ENCODE measurements around the gene C1orf122.

The C1orf122 gene

DNA sequence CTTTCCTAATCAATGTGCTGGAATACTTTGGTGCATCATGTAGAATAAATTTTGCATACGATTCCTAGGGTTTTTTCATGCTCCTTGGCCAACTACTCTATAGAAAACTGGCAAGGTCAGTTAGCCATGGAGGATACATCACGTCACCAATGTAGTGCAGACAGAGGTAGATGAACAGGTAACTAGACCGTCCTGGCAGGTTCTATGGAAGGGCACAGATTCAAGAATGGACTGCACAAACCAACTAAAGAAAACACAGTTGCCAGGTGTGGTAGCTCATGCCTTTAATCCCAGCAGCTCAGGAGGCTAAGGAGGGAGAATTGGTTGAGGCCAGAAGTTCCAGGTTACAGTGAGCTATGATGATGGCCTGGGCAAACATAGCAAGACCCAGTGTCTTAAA is 41.9 kb downstream of the C1orf122 start:
- no peak overlapping the region for H3K9ac ChIP-seq (ENCODE audit: low read length)
- H3K27ac ChIP-seq (ENCODE audit: low read depth, low read length) = no peak overlapping the region
- H2AFZ ChIP-seq (ENCODE audit: low read depth, low read length, severe bottlenecking) = no peak overlapping the region
- no peaks in the 10 kb centered on the region for H3K36me3 ChIP-seq (ENCODE audit: low read length)
- H3K9me3 ChIP-seq (ENCODE audit: insufficient read depth, low read length) = no peaks in the 10 kb centered on the region
- H3F3A ChIP-seq (ENCODE audit: insufficient read depth) = peaks cover 7% of the 10 kb centered on the region
- no peaks in the 10 kb centered on the region for H3K27me3 ChIP-seq (ENCODE audit: low read length)
- TF ChIP-seq, protein P1, sequence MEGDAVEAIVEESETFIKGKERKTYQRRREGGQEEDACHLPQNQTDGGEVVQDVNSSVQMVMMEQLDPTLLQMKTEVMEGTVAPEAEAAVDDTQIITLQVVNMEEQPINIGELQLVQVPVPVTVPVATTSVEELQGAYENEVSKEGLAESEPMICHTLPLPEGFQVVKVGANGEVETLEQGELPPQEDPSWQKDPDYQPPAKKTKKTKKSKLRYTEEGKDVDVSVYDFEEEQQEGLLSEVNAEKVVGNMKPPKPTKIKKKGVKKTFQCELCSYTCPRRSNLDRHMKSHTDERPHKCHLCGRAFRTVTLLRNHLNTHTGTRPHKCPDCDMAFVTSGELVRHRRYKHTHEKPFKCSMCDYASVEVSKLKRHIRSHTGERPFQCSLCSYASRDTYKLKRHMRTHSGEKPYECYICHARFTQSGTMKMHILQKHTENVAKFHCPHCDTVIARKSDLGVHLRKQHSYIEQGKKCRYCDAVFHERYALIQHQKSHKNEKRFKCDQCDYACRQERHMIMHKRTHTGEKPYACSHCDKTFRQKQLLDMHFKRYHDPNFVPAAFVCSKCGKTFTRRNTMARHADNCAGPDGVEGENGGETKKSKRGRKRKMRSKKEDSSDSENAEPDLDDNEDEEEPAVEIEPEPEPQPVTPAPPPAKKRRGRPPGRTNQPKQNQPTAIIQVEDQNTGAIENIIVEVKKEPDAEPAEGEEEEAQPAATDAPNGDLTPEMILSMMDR (IDR thresholded peaks at IDR 0.05; ENCODE audit: insufficient read depth, low read length, poor library complexity, severe bottlenecking) = no peak
- TF ChIP-seq EZH2phosphoT487 (conservative IDR thresholded peaks at IDR 0.05; ENCODE audit: low read length) = no peak
- peaks cover 85% of the 10 kb centered on the region for H3K79me2 ChIP-seq (ENCODE audit: insufficient read depth, low read length)
- peaks cover 8% of the 10 kb centered on the region; the same call in 1 of the 2 replicates for H4K20me1 ChIP-seq (ENCODE audit: low read depth, low read length)
- H3K4me2 ChIP-seq (ENCODE audit: low read depth, low read length, poor library complexity, severe bottlenecking) = no peak overlapping the region
- no peak overlapping the region for H3K4me3 ChIP-seq (ENCODE audit: insufficient read depth, low read length, poor library complexity, severe bottlenecking)
- no peaks in the 10 kb centered on the region for H3K9me2 ChIP-seq (replicated peaks; ENCODE audit: insufficient read depth, low read length)

DNA sequence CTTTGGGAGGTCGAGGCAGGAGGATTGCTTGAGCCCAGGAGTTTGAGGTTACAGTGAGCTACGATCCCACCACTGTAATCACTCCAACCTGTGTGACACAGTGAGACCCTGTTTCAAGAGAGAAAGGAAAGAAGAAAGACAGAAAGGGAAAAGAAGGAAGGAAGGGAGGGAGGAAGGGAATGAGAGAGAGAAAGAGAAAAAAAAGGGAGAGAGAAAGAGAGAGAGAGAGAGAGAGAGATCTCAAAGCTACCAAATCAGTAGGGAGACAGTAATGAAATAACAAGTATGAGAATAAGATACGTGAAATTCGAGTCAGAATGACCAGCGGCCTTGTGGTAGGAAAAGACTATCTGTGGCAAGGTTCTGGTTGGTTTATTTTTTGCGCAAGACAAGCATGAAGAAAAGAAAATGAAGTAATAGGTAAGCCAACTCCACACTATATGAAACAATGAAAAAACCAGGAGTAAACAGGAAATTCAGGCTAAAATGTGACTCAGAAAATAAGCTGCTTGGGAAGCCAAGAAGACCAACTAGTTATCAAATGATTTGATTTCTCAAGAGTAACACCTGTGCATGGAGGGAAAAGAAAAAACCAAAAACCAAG is 42.9 kb downstream of the C1orf122 start:
- Histone ChIP-seq H3K4me2 (ENCODE audit: low read depth, low read length, poor library complexity, severe bottlenecking) (no peak overlapping the region), H3K9me3 (ENCODE audit: insufficient read depth, low read length) (no peaks in the 10 kb centered on the region), H3K27me3 (ENCODE audit: low read length) (no peaks in the 10 kb centered on the region), H3F3A (ENCODE audit: insufficient read depth) (peaks cover 7% of the 10 kb centered on the region), H3K4me3 (ENCODE audit: insufficient read depth, low read length, poor library complexity, severe bottlenecking) (no peak overlapping the region), H3K79me2 (ENCODE audit: insufficient read depth, low read length) (peaks cover 88% of the 10 kb centered on the region), H3K9ac (ENCODE audit: low read length) (no peak overlapping the region), H3K36me3 (ENCODE audit: low read length) (no peaks in the 10 kb centered on the region), H2AFZ (ENCODE audit: low read depth, low read length, severe bottlenecking) (no peak overlapping the region), H3K27ac (ENCODE audit: low read depth, low read length) (no peak overlapping the region), H4K20me1 (ENCODE audit: low read depth, low read length) (peaks cover 8% of the 10 kb centered on the region; the same call in 1 of the 2 replicates), H3K9me2 (replicated peaks; ENCODE audit: insufficient read depth, low read length) (no peaks in the 10 kb centered on the region)
- no peak for TF ChIP-seq EZH2phosphoT487 (conservative IDR thresholded peaks at IDR 0.05; ENCODE audit: low read length)
- TF ChIP-seq, protein P1 (IDR thresholded peaks at IDR 0.05; ENCODE audit: insufficient read depth, low read length, poor library complexity, severe bottlenecking) = no peak

DNA sequence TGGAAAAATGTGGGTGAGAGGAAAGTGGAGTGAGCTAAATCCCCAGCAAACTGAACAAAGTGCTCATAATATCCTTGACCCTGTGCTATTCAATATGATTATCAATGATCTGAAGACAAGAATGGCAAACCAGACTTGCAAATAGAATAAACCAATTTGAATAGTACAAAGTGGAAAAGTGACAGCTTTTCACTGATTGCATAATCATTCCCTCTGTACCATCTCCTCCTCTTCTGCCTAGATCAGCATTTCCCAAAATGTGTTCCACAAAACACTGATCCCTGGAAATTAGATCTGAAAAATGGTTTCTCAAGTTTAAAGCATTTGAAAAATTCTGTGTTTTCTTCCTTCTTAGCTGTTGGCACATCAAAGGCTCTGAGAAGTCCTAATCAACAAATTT is 43.7 kb downstream of the C1orf122 start:
- H3K4me3 ChIP-seq (ENCODE audit: insufficient read depth, low read length, poor library complexity, severe bottlenecking) = no peak overlapping the region
- no peak for TF ChIP-seq EZH2phosphoT487 (conservative IDR thresholded peaks at IDR 0.05; ENCODE audit: low read length)
- TF ChIP-seq, protein P1 (IDR thresholded peaks at IDR 0.05; ENCODE audit: insufficient read depth, low read length, poor library complexity, severe bottlenecking) = no peak
- H3K27ac ChIP-seq (ENCODE audit: low read depth, low read length) = no peak overlapping the region

More for the DNA sequence above, 43.7 kb downstream of the C1orf122 start:
- Histone ChIP-seq H3K27me3 (ENCODE audit: low read length) (no peaks in the 10 kb centered on the region), H3K4me2 (ENCODE audit: low read depth, low read length, poor library complexity, severe bottlenecking) (no peak overlapping the region), H2AFZ (ENCODE audit: low read depth, low read length, severe bottlenecking) (no peak overlapping the region), H3F3A (ENCODE audit: insufficient read depth) (peaks cover 7% of the 10 kb centered on the region), H4K20me1 (ENCODE audit: low read depth, low read length) (peaks cover 8% of the 10 kb centered on the region; the same call in 1 of the 2 replicates), H3K9me3 (ENCODE audit: insufficient read depth, low read length) (no peaks in the 10 kb centered on the region), H3K36me3 (ENCODE audit: low read length) (no peaks in the 10 kb centered on the region), H3K9ac (ENCODE audit: low read length) (no peak overlapping the region), H3K9me2 (replicated peaks; ENCODE audit: insufficient read depth, low read length) (no peaks in the 10 kb centered on the region), H3K79me2 (ENCODE audit: insufficient read depth, low read length) (peaks cover 86% of the 10 kb centered on the region)

Data from SU-DHL-6 (cell line).